Raji (cell line): ENCODE results near the gene FBXW4.

Experiments used
- POLR2A ChIP-seq: IDR thresholded peaks from 2 replicates; pipeline ENCODE4 v1.6.1; 2011; ENCODE audit warnings: low read depth, low read length, control low read depth; ENCODE audit not compliant: insufficient read depth

Gene FBXW4

GRCh38 chr10:101564490-101564991 lies 130.4 kb downstream of the FBXW4 start:
- TF ChIP-seq POLR2A, result no peak

GRCh38 chr10:101563497-101564040 lies 131.4 kb downstream of the FBXW4 start:
- TF ChIP-seq POLR2A, result no peak

GRCh38 chr10:101563007-101563406 lies 132.0 kb downstream of the FBXW4 start:
- TF ChIP-seq POLR2A, result no peak

- no peak for TF ChIP-seq POLR2A
These were observed 132.7 kb downstream of the FBXW4 start for GRCh38 chr10:101562231-101562630.

- no peak for TF ChIP-seq POLR2A
These were observed 133.7 kb downstream of the FBXW4 start for GRCh38 chr10:101561068-101561915.
